K562 (cell line): Measurements from ENCODE around the gene APBB2. TPM values are rescaled to one million over a fixed set of nuclear protein-coding genes. Genes with fewer than 3 reads are reported as not detected.

Source experiments
- BRF1 ChIP-seq: IDR thresholded peaks from 3 replicates; pipeline ENCODE4 v1.6.1; 2011; ENCODE audit warnings: borderline replicate concordance, mild to moderate bottlenecking; ENCODE audit not compliant: insufficient read length; ENCODE audit errors: extremely low read depth
- C11orf30 ChIP-seq: fragments of 450-650 bp; IDR thresholded peaks from 2 replicates; pipeline ENCODE4 v1.6.1; 2016; ENCODE audit warnings: low read depth, mild to moderate bottlenecking
- CBX3 ChIP-seq, 2 experiments: IDR thresholded peaks; 1 replicate in 1 of 2; 2 replicates in 1 of 2; pipeline ENCODE4 v1.6.1; 2012; ENCODE audit warnings: inconsistent platforms in 2 of 2, low read length in 2 of 2, borderline replicate concordance in 1 of 2, control low read depth in 1 of 2
- MAFF ChIP-seq: IDR thresholded peaks from 2 replicates; pipeline ENCODE4 v1.6.1; 2012; ENCODE audit warnings: low read length, improper control_type of control experiment
- MAFG ChIP-seq: fragments of 450-650 bp; conservative IDR thresholded peaks from 2 replicates; pipeline ENCODE4 v1.6.1; 2016; ENCODE audit warnings: missing genetic modification characterization, missing compliant biosample characterization
- MCM3 ChIP-seq: fragments of 450-650 bp; IDR thresholded peaks from 2 replicates; pipeline ENCODE4 v1.6.1; 2016
- MTA1 ChIP-seq: fragments of 450-650 bp; IDR thresholded peaks from 2 replicates; pipeline ENCODE4 v1.6.1; 2017; ENCODE audit warnings: borderline replicate concordance
- NCOA6 ChIP-seq: fragments of 450-650 bp; IDR thresholded peaks from 2 replicates; pipeline ENCODE4 v1.6.1; 2017; ENCODE audit warnings: mild to moderate bottlenecking
- NFIX ChIP-seq: fragments of 250-450 bp; sonication (Bioruptor Pico); IDR thresholded peaks from 2 replicates; pipeline ENCODE4 v1.4.0; 2020; ENCODE audit warnings: low read depth, mild to moderate bottlenecking, moderate library complexity
- RFX5 ChIP-seq: IDR thresholded peaks from 2 replicates; pipeline ENCODE4 v1.6.1; 2011; ENCODE audit warnings: low read depth, mild to moderate bottlenecking, improper control_type of control experiment, low read length
- SIX5 ChIP-seq, 2 experiments: IDR thresholded peaks; 2 replicates each; pipeline ENCODE4 v1.6.1; 2011; ENCODE audit warnings: low read length in 2 of 2, borderline replicate concordance in 1 of 2, low read depth in 1 of 2, mild to moderate bottlenecking in 1 of 2, moderate library complexity in 1 of 2; ENCODE audit not compliant: insufficient read depth in 1 of 2
- U2AF1 ChIP-seq: fragments of 200-400 bp; formaldehyde crosslinking; optimal IDR thresholded peaks from 2 replicates; pipeline ENCODE3; 2017; ENCODE audit warnings: mild to moderate bottlenecking, low read depth, low read length, moderate library complexity
- ZNF263 ChIP-seq: sonication (generic); formaldehyde crosslinking; IDR thresholded peaks from 2 replicates; pipeline ENCODE4 v1.8.0; 2022; ENCODE audit warnings: mild to moderate bottlenecking, missing genetic modification reagents, borderline replicate concordance
- ZNF282 ChIP-seq: sonication (generic); formaldehyde crosslinking; IDR thresholded peaks from 2 replicates; pipeline ENCODE4 v1.8.1; 2023; ENCODE audit warnings: missing genetic modification reagents
- ZNF316 ChIP-seq: fragments of 450-650 bp; IDR thresholded peaks from 2 replicates; pipeline ENCODE4 v1.6.1; 2016
- polyA plus RNA-seq, 8 experiments: library from polyadenylated mRNA; depleted of rRNA in 4 of 8; stranded (reverse) in 5 of 8; unstranded in 3 of 8; fragments of >200 nt; fragmentation: Nextera tagmentation in 2 of 8; fragmentation: Illumina TruSeq in 1 of 8; extraction: Ambion mirVana in 2 of 8; extraction: Trizol in 1 of 8; gene quantifications; 2 replicates each; pipeline versions ENCODE4 v1.2.1 to v1.2.3, GENCODE V29; 2011 to 2014; ENCODE audit warnings: inconsistent platforms in 1 of 8, missing spikeins in 1 of 8
- total RNA-seq, 7 experiments: library from RNA; depleted of rRNA in 6 of 7; stranded (reverse); fragments of >200 nt in 6 of 7; fragmentation: Illumina TruSeq in 2 of 7; extraction: Trizol in 2 of 7; gene quantifications; 2 replicates each; pipeline versions ENCODE4 v1.2.1 to v1.2.3, GENCODE V29; 2011 to 2021; ENCODE audit warnings: low replicate concordance in 1 of 7
- TF ChIP-seq, protein P1 (sequence below): fragments of 250-450 bp; sonication (Bioruptor Pico); IDR thresholded peaks from 2 replicates; pipeline ENCODE4 v1.8.0; 2021; ENCODE audit warnings: borderline replicate concordance, mild to moderate bottlenecking, moderate library complexity; ENCODE audit not compliant: poor library complexity, severe bottlenecking
- TF ChIP-seq, protein P2 (sequence below), 2 experiments: fragments of 450-650 bp in 1 of 2; IDR thresholded peaks; 2 replicates each; pipeline ENCODE4 v1.6.1; 2011 to 2017; ENCODE audit warnings: low read depth in 2 of 2, antibody characterized with exemption in 1 of 2, borderline replicate concordance in 1 of 2, low read length in 1 of 2, mild to moderate bottlenecking in 1 of 2, mixed read lengths in 1 of 2; ENCODE audit not compliant: control insufficient read depth in 1 of 2
- TF ChIP-seq, protein P3 (sequence below): fragments of 450-650 bp; IDR thresholded peaks from 2 replicates; pipeline ENCODE4 v1.6.1; 2018; ENCODE audit warnings: mild to moderate bottlenecking, low read depth; ENCODE audit not compliant: partially characterized antibody
- TF ChIP-seq, protein P4 (sequence below): fragments of 450-650 bp; conservative IDR thresholded peaks from 2 replicates; pipeline ENCODE4 v1.6.1; 2016; ENCODE audit warnings: missing genetic modification characterization, low read depth, mild to moderate bottlenecking, missing compliant biosample characterization, moderate library complexity

Gene APBB2
- total and polyA plus RNA-seq, 9 of the 15 experiments (the other 6 are each of a cell fraction or from before 2014, with no cell fraction given): 0.08 to 2.1 (median 1.4) TPM

DNA sequence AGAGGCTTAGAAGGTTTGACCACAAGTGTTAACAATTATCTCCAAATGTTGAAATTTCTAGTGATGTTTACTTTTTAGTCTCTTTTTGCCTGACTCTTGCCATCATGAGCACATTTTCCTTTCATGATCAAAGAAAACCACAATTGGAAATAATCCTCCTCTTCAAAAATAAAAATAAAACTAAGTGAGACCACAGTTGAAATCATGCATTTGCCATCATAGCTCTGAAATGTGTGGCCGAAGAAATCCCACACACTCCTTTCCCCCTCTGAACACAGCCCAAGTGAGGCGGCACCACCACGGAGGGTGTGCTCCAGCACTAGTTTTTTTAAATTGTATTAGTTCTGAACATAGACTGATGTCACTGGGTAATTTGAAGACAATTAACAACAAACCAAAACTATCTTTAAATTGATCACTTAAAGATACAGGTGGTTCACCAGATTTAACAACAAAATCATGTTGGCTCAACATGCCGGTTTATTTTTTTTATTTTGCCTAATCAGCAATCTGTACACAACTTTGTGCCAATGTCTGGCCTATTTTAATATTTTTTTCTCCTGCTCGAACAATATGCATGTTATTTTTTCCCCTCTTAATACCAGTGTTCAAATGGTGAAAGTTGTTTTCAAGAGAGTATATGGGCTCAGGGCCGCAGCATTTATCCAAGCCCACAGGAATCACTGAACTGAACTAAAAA lies 17.6 kb downstream of the APBB2 start (continued):
- TF ChIP-seq MCM3 (no peak), RFX5 (no peak), CBX3 (IDR thresholded peaks at IDR 0.05; ENCODE audit: borderline replicate concordance in 1 of 2, low read length in 2 of 2) (no peak), ZNF263 (CRISPR knock-in tag) (no peak), BRF1 (no peak), C11orf30 (peak; percentile 56; the same call in 1 of the 2 replicates), MTA1 (no peak), NFIX (CRISPR knock-in tag) (no peak), MAFG (tag) (peak; percentile 62), ZNF282 (no peak), NCOA6 (no peak), U2AF1 (no peak), SIX5 (IDR thresholded peaks at IDR 0.05; ENCODE audit: borderline replicate concordance in 1 of 2, insufficient read depth in 1 of 2, low read depth in 1 of 2, low read length in 2 of 2) (no peak), ZNF316 (peak; percentile 79), MAFF (peak; percentile 61)
- TF ChIP-seq, protein P1, sequence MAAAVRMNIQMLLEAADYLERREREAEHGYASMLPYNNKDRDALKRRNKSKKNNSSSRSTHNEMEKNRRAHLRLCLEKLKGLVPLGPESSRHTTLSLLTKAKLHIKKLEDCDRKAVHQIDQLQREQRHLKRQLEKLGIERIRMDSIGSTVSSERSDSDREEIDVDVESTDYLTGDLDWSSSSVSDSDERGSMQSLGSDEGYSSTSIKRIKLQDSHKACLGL: no peak
- TF ChIP-seq, protein P2, sequence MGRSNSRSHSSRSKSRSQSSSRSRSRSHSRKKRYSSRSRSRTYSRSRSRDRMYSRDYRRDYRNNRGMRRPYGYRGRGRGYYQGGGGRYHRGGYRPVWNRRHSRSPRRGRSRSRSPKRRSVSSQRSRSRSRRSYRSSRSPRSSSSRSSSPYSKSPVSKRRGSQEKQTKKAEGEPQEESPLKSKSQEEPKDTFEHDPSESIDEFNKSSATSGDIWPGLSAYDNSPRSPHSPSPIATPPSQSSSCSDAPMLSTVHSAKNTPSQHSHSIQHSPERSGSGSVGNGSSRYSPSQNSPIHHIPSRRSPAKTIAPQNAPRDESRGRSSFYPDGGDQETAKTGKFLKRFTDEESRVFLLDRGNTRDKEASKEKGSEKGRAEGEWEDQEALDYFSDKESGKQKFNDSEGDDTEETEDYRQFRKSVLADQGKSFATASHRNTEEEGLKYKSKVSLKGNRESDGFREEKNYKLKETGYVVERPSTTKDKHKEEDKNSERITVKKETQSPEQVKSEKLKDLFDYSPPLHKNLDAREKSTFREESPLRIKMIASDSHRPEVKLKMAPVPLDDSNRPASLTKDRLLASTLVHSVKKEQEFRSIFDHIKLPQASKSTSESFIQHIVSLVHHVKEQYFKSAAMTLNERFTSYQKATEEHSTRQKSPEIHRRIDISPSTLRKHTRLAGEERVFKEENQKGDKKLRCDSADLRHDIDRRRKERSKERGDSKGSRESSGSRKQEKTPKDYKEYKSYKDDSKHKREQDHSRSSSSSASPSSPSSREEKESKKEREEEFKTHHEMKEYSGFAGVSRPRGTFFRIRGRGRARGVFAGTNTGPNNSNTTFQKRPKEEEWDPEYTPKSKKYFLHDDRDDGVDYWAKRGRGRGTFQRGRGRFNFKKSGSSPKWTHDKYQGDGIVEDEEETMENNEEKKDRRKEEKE (IDR thresholded peaks at IDR 0.05; ENCODE audit: borderline replicate concordance in 1 of 2, control insufficient read depth in 1 of 2, low read depth in 2 of 2, low read length in 1 of 2): no peak
- TF ChIP-seq, protein P3, sequence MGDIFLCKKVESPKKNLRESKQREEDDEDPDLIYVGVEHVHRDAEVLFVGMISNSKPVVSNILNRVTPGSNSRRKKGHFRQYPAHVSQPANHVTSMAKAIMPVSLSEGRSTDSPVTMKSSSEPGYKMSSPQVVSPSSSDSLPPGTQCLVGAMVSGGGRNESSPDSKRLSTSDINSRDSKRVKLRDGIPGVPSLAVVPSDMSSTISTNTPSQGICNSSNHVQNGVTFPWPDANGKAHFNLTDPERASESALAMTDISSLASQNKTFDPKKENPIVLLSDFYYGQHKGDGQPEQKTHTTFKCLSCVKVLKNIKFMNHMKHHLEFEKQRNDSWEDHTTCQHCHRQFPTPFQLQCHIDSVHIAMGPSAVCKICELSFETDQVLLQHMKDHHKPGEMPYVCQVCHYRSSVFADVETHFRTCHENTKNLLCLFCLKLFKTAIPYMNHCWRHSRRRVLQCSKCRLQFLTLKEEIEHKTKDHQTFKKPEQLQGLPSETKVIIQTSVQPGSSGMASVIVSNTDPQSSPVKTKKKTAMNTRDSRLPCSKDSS: no peak
- TF ChIP-seq, protein P4, sequence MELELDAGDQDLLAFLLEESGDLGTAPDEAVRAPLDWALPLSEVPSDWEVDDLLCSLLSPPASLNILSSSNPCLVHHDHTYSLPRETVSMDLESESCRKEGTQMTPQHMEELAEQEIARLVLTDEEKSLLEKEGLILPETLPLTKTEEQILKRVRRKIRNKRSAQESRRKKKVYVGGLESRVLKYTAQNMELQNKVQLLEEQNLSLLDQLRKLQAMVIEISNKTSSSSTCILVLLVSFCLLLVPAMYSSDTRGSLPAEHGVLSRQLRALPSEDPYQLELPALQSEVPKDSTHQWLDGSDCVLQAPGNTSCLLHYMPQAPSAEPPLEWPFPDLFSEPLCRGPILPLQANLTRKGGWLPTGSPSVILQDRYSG: no peak
- TF ChIP-seq, all 486 proteins: peak for 5
